ENCODE measurements around the gene LRRC4.

LRRC4 gene

DNA sequence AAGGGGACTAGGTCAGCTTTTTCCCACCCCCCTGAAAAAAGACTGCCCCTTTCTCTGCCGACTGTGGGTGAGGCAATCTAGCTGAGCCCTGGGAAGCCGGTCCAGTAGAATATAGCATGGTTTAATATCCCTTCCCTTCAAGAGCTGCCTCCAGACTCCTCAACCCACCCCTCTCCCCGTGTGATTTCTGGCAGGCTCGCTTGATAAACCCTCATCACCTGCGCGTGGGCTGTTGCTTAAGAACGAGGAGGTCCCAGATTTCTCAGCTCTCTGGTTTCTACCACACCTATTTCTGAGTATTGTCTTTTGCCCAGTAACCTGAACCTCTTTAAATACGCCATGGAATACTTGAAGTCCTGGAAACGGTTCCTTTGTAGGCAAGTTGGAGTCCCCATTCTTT lies 2.0 kb upstream of the LRRC4 start:
- no peak overlapping the region for H3K4me3 ChIP-seq (ENCODE audit: low read depth, low read length)
- DNase-seq (ENCODE audit: low read depth) = no peak
- TF ChIP-seq, protein P1, sequence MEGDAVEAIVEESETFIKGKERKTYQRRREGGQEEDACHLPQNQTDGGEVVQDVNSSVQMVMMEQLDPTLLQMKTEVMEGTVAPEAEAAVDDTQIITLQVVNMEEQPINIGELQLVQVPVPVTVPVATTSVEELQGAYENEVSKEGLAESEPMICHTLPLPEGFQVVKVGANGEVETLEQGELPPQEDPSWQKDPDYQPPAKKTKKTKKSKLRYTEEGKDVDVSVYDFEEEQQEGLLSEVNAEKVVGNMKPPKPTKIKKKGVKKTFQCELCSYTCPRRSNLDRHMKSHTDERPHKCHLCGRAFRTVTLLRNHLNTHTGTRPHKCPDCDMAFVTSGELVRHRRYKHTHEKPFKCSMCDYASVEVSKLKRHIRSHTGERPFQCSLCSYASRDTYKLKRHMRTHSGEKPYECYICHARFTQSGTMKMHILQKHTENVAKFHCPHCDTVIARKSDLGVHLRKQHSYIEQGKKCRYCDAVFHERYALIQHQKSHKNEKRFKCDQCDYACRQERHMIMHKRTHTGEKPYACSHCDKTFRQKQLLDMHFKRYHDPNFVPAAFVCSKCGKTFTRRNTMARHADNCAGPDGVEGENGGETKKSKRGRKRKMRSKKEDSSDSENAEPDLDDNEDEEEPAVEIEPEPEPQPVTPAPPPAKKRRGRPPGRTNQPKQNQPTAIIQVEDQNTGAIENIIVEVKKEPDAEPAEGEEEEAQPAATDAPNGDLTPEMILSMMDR (conservative IDR thresholded peaks at IDR 0.05; ENCODE audit: low read depth, low read length) = no peak

DNA sequence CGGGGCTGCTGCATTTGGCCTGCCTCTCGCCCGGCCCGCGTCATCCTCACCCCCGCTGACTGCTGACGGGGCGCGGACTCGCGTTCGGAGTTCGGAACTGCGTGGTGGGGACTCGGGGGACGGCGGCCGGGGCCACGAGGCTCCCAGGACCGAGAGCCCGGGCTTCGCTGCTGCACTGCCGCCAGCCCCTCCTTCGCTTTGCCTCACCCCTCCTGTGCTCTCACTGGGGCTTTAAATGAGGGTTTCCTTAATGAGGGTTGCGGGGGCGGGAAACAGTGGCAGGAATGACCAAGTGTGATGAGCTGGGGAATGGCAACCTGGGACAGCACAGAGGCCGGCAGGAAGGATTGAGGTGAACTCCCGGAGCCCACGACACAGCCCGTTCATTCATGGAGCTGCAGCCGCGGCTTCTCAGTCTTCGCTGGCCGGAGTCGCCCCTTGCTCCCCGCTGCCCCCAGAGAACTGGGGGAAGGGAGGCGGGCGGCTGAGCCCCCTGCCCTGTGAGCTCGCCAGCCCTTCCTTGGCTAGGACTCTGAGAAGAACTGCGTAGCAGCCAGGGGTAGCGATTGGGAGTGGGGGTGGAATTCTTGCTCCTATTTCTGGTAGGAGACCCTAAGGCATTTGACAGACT lies 1.5 kb upstream of the LRRC4 start:
- DNase-seq (ENCODE audit: low read depth) = peak; percentile 32
- peak overlapping the region; percentile 58 for H3K4me3 ChIP-seq (ENCODE audit: low read depth, low read length)
- TF ChIP-seq, protein P1 (conservative IDR thresholded peaks at IDR 0.05; ENCODE audit: low read depth, low read length) = no peak

- peak; percentile 93 for DNase-seq (ENCODE audit: low read depth)
- TF ChIP-seq, protein P1 (conservative IDR thresholded peaks at IDR 0.05; ENCODE audit: low read depth, low read length) = peak; percentile 38
- peak overlapping the region; percentile 58 for H3K4me3 ChIP-seq (ENCODE audit: low read depth, low read length)
Measured at GRCh38 chr7:128031901-128032604, 816 bp upstream of the LRRC4 start.

- no peak for DNase-seq (ENCODE audit: low read depth)
- TF ChIP-seq, protein P1 (conservative IDR thresholded peaks at IDR 0.05; ENCODE audit: low read depth, low read length) = no peak
- H3K4me3 ChIP-seq (ENCODE audit: low read depth, low read length) = no peak overlapping the region
Measured at GRCh38 chr7:128030263-128030653, 979 bp downstream of the LRRC4 start.

DNA sequence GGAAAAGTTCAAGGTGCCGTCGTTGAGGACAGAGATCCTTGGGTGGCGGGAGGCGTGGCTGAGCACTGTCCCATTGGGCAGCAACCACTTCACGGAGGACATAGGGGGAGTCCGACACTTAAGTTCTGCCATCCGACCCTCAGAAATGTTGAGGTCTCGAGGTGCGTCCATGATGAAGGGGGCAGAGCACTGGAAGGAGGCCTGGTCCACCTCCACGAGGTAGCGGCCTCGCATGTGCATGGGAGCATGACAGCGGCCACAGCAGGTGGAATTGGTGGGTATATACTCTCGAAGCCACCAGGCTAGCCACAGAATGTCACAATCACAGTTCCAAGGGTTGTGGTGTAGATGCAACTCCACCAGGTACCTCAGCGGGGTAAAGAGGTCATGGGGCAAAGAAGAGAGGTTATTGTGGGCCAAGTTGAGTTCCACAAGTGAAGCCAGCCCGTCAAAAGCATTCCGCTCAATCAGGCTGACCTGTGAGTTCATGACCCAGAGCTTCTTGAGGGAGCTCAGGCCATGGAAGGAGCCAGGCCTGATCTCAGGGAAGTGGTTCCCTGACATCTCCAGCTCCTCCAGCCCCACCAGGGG lies 1.7 kb downstream of the LRRC4 start:
- TF ChIP-seq, protein P1 (conservative IDR thresholded peaks at IDR 0.05; ENCODE audit: low read depth, low read length) = no peak

GRCh38 chr7:128027485-128027980 lies 3.7 kb downstream of the LRRC4 start:
- DNase-seq (ENCODE audit: low read depth) = no peak
- TF ChIP-seq, protein P1 (conservative IDR thresholded peaks at IDR 0.05; ENCODE audit: low read depth, low read length) = no peak
- H3K4me3 ChIP-seq (ENCODE audit: low read depth, low read length) = no peak overlapping the region

More for the DNA sequence above, 1.7 kb downstream of the LRRC4 start:
- no peak overlapping the region for H3K4me3 ChIP-seq (ENCODE audit: low read depth, low read length)
- no peak for DNase-seq (ENCODE audit: low read depth)
